ENCODE measurements around the gene SPTLC3.
"Not testable (repeated sequence)": the region's sequence is repeated elsewhere in the genome, so short reads cannot be mapped to it uniquely, and the experiment has no call there.

Gene SPTLC3

DNA sequence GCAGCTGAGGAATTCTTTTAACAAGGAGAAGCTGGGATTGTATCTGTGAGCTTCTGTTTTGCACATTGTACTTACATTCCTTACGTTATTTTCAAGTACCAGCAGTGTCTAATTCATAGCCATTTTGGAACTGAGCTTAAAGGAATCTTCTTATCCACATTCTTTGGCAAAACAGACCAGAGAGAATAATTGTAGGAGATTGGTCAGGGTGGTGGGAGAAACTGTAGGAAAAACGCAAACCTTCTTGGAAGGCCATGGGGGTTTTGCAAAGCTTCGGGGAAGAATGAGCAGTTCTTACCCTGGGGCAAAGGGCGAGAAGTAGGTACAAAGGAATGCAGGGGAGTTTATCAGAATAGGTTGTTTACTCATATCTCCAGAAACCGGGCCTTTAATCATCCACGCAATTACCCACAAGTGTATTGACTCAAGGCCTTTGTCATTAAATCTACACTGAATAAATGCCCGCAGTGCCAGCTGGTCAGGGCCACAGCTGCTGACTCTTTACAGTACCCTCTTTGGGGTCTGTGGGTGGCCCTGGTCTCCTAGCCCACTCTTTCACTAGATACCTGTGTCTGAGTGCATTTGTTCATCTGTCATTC is 39.6 kb upstream of the SPTLC3 start:
- no peak for FAIRE-seq
- DNase-seq (ENCODE audit: insufficient read length, low spot score) = no peak
- TF ChIP-seq POLR2AphosphoS5 (IDR thresholded peaks at IDR 0.05; ENCODE audit: low read depth, low read length) (no peak), TAF1 (IDR thresholded peaks at IDR 0.05; ENCODE audit: low read depth, low read length) (no peak), PAX5 (IDR thresholded peaks at IDR 0.05; ENCODE audit: insufficient read depth, low read length, severe bottlenecking) (no peak), POLR2A (IDR thresholded peaks at IDR 0.05; ENCODE audit: low read depth, low read length) (no peak), SPI1 (IDR thresholded peaks at IDR 0.05; ENCODE audit: low read depth, low read length) (no peak)

DNA sequence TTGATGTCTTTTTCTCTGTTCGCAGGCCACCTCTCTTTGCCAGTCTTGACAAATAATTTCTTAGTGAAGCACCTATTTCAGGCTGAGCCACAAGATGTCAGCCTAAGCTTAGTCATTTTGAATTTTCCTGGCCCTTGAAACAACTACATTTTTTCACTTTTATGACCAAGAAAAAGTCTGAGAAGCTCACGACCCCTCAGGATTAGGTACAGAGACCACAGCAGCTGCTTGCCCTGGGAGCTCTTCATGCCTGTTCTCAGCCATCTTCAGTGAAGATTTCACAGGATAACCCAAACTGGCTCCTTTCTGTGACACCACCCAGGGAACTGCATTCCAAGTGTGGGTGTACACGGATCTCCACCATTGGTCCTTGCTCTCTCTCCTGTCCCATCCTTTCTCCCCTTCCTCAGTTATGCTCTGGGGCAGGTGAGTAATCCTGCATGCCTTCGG is 38.4 kb upstream of the SPTLC3 start:
- FAIRE-seq (no peak), DNase-seq (ENCODE audit: insufficient read length, low spot score) (no peak)
- TF ChIP-seq SPI1 (IDR thresholded peaks at IDR 0.05; ENCODE audit: low read depth, low read length) (no peak), POLR2A (IDR thresholded peaks at IDR 0.05; ENCODE audit: low read depth, low read length) (no peak), POLR2AphosphoS5 (IDR thresholded peaks at IDR 0.05; ENCODE audit: low read depth, low read length) (no peak), POU2F2 (IDR thresholded peaks at IDR 0.05; ENCODE audit: low read depth, low read length) (no peak), TAF1 (IDR thresholded peaks at IDR 0.05; ENCODE audit: low read depth, low read length) (no peak)

DNA sequence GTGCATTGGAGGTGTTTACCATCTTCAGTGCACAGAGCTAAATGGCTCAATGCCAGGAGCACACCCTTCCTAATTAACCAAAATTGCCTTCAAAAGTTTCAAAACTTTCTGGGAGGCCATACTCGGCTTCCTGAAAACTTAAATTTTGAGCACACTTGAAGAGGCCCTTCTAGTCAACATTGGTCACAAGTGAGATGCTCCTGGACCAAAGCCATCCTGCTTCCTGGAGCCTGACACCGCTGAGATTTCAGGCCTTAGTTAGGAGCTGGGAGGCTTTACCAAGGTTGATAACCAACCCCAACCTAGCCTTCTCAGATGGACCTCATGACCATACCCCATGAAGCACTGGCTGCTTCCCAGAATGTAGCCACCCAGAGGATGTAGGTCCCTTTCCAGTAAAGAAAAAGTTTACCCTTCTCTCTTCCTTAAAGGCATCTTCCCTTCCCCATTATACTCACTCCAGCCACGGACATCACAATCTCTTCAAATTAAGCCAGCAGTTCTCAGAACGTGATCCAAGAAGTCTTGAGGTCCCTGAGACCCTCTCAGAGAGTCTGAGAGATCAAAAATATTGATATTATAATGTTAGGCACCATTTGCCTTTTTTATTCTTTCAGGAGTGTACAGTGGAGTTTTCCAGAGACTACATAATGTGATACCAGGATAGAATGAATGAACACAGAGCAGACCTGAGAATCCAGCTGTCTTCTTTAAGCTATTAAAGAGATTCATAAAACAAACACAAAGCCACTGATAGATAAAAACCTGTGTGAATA is 32.8 kb upstream of the SPTLC3 start:
- FAIRE-seq = no peak
- TF ChIP-seq POLR2A (IDR thresholded peaks at IDR 0.05; ENCODE audit: low read depth, low read length) (no peak), SPI1 (IDR thresholded peaks at IDR 0.05; ENCODE audit: low read depth, low read length) (no peak), POU2F2 (IDR thresholded peaks at IDR 0.05; ENCODE audit: low read depth, low read length) (no peak), POLR2AphosphoS5 (IDR thresholded peaks at IDR 0.05; ENCODE audit: low read depth, low read length) (no peak), PAX5 (IDR thresholded peaks at IDR 0.05; ENCODE audit: insufficient read depth, low read length, severe bottlenecking) (no peak), TAF1 (IDR thresholded peaks at IDR 0.05; ENCODE audit: low read depth, low read length) (no peak)

DNA sequence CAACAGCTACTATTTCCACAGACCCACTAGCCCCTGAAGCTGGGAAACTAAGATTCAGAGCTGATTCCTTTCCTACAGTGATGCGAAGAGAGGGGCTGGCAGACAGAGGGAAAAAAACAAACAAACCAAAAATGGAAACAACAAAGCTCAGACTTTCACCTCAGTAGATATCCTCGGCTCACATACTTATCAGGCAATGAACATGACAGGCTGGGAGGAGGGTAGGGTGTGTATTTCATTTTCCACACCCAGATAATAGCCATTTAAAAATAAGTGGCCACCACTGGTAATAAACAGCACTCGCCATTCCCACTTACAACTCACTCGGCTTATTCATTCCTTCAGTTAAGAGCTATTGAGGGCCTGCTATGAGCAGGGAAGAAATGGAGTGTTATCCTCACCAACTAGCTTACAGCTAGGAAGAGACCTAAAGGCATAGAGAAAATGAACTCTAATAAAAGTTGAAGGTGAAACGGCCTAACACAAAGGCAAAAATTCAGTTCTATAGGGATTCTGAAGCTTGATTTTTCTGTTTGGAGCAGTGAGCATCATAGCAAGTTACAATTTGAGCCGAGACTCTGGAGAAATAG is 32.0 kb upstream of the SPTLC3 start:
- FAIRE-seq (no peak), DNase-seq (ENCODE audit: insufficient read length, low spot score) (no peak)
- TF ChIP-seq SPI1 (IDR thresholded peaks at IDR 0.05; ENCODE audit: low read depth, low read length) (no peak), PAX5 (IDR thresholded peaks at IDR 0.05; ENCODE audit: insufficient read depth, low read length, severe bottlenecking) (no peak), TAF1 (IDR thresholded peaks at IDR 0.05; ENCODE audit: low read depth, low read length) (no peak), POLR2A (IDR thresholded peaks at IDR 0.05; ENCODE audit: low read depth, low read length) (no peak), POU2F2 (IDR thresholded peaks at IDR 0.05; ENCODE audit: low read depth, low read length) (no peak), POLR2AphosphoS5 (IDR thresholded peaks at IDR 0.05; ENCODE audit: low read depth, low read length) (no peak)

More for the DNA sequence above, 32.8 kb upstream of the SPTLC3 start:
- DNase-seq (ENCODE audit: insufficient read length, low spot score) = no peak

DNA sequence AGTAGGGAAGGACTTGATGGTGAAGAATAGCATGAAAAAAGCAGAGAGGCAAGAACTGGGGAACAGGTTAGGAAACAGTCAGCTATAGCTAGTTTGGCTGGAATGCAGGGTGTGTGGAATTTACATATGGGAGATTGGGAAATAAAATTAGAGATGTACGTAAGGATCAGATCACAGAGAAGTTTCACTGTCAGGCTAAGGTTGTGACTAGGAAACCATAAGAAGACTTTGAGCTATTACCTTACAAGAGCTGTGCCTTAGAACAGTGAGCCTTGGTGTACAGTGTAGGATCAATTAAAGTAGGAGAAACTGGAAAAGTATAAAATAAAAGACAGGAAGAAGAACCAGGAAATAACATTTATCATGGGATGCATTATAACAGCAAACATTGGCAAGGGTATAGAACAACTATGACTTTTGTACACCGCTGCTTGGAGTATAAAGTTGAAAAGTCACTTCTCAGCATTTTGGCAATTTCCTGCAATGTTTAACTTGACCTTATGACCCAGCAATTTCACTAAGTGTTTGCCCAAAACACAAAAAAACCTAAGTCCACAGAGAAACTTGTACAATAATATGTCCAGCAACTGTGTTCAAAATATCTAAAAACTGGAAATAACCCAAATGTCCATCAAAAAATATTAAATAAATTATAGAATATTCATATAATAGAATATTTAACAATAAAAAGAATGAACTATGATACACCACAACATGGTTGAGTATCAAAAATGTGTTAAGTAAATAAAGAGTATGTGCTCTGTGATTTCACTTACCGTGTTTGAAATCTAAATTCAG is 31.2 kb upstream of the SPTLC3 start:
- FAIRE-seq (no peak), DNase-seq (ENCODE audit: insufficient read length, low spot score) (no peak)
- TF ChIP-seq SPI1 (IDR thresholded peaks at IDR 0.05; ENCODE audit: low read depth, low read length) (no peak), PAX5 (IDR thresholded peaks at IDR 0.05; ENCODE audit: insufficient read depth, low read length, severe bottlenecking) (no peak), TAF1 (IDR thresholded peaks at IDR 0.05; ENCODE audit: low read depth, low read length) (no peak), POLR2A (IDR thresholded peaks at IDR 0.05; ENCODE audit: low read depth, low read length) (no peak), POU2F2 (IDR thresholded peaks at IDR 0.05; ENCODE audit: low read depth, low read length) (no peak), POLR2AphosphoS5 (IDR thresholded peaks at IDR 0.05; ENCODE audit: low read depth, low read length) (no peak)

DNA sequence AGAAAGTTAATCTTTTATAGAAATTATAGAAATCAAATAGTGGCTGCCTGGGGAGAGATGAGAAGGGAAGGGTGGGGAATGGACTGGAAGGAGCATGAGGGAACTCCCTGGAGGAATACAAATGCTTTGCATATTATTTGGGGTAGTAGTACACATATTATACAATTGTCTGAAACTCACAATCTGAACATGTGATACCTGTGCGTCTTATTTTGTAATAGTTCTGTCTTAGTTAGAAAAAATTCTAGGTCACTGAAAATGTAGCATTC is 30.7 kb upstream of the SPTLC3 start:
- no peak for FAIRE-seq
- DNase-seq (ENCODE audit: insufficient read length, low spot score) = no peak
- TF ChIP-seq POLR2A (IDR thresholded peaks at IDR 0.05; ENCODE audit: low read depth, low read length) (no peak), TAF1 (IDR thresholded peaks at IDR 0.05; ENCODE audit: low read depth, low read length) (no peak), PAX5 (IDR thresholded peaks at IDR 0.05; ENCODE audit: insufficient read depth, low read length, severe bottlenecking) (no peak), POU2F2 (IDR thresholded peaks at IDR 0.05; ENCODE audit: low read depth, low read length) (no peak)

DNA sequence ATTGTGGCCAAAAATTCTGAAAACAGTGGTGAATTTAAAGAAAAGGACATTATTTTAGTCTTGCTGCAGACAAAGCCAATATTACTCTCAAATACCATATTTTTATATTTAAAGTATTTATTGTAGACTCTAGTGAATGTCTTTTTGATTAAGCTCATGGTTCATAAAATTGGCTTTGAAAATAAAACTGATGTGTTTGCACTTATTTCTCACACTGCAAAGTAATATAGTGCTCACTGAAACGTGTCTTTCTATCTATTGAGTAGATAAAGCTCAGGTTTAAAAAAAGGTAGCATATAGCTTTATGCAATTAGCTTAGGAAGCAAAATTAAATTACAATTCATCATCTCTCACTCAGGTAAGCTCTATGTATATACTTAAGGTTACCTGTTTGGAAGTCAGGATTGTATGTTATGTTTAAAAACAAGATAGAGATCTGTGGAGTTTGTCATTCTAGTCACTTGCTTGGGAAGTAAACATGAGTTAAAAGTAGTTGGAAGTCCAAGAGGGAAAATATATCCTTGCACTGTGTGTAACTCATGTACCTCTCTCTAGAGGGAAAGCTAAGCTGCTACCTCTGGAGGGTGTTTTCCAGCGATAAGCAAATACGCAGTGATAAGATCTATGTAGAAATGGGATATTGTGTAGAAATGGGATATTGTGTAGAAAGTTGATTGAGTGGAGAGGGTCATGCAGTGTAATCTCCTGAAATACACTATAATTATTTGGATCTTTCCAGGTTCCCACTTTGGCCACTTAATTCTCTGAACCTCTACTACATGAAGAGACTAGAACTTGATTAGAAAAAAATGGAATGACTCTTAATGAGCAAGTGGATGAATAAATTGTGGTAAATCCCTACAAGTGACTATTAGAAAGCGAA is 29.9 kb upstream of the SPTLC3 start:
- DNase-seq (ENCODE audit: insufficient read length, low spot score) = no peak
- TF ChIP-seq SPI1 (IDR thresholded peaks at IDR 0.05; ENCODE audit: low read depth, low read length) = no peak
- no peak for TF ChIP-seq POLR2A (IDR thresholded peaks at IDR 0.05; ENCODE audit: low read depth, low read length)
- no peak for TF ChIP-seq PAX5 (IDR thresholded peaks at IDR 0.05; ENCODE audit: insufficient read depth, low read length, severe bottlenecking)
- no peak for FAIRE-seq

DNA sequence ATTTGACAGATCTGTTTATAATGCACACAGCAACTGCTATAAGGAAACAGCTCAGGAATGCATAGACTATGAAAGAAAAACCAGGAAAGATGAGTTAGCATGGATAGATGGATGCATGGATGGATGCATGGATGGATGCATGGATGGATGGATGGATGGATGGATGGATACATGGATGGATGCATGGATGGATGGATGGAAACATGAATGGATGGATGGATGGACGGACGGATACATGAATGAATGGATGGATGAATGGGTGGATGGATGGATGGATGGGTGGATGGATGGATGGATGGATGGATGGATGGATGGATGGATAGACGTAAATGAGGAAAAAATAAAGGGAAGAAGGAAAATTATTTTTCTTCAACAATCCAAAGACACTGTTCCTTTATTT is 29.1 kb upstream of the SPTLC3 start:
- DNase-seq (ENCODE audit: insufficient read length, low spot score); FAIRE-seq: not testable (repeated sequence)

DNA sequence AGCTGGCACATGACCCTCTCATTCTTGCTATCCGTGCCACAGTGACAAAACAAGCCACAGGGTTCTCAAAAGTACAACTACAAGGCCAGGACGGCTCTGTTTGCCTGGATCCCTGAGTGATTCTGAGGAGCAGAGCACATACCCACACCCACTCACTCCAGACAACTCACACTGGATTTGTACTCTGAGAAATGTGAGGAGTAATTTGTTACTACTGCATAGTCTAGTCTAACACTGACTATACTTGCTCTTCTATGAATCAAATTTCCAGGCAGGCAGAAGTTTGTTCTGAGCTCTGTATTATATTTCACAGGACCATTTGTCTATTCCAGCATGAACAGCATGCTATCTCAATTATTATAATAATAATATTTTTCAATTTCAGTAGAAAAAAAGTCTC is 26.7 kb upstream of the SPTLC3 start:
- FAIRE-seq (no peak), DNase-seq (ENCODE audit: insufficient read length, low spot score) (no peak)
- TF ChIP-seq POLR2A (IDR thresholded peaks at IDR 0.05; ENCODE audit: low read depth, low read length) (no peak), TAF1 (IDR thresholded peaks at IDR 0.05; ENCODE audit: low read depth, low read length) (no peak), SPI1 (IDR thresholded peaks at IDR 0.05; ENCODE audit: low read depth, low read length) (no peak), POU2F2 (IDR thresholded peaks at IDR 0.05; ENCODE audit: low read depth, low read length) (no peak), PAX5 (IDR thresholded peaks at IDR 0.05; ENCODE audit: insufficient read depth, low read length, severe bottlenecking) (no peak), POLR2AphosphoS5 (IDR thresholded peaks at IDR 0.05; ENCODE audit: low read depth, low read length) (no peak)
